GM12892 (cell line): ENCODE measurements around the gene CARS1.
"Not testable (repeated sequence)": the region's sequence is repeated elsewhere in the genome, so short reads cannot be mapped to it uniquely, and the experiment has no call there.

Experiments
- DNase-seq: peaks from one replicate; pipeline ENCODE4 v3.0.0; 2011; ENCODE audit not compliant: insufficient read length
- FAIRE-seq: peaks from 2 replicates; lab custom pipeline; 2011; peaks lifted over from hg19 to GRCh38; lab: Jason Lieb, UNC
- POLR2A ChIP-seq: IDR thresholded peaks from 2 replicates; pipeline ENCODE4 v1.6.1; 2011; ENCODE audit warnings: low read depth, low read length, control low read depth
- POLR2AphosphoS5 ChIP-seq: IDR thresholded peaks from 2 replicates; pipeline ENCODE4 v1.6.1; 2011; ENCODE audit warnings: low read depth, low read length, control low read depth
- TAF1 ChIP-seq: IDR thresholded peaks from 2 replicates; pipeline ENCODE4 v1.6.1; 2011; ENCODE audit warnings: low read depth, mild to moderate bottlenecking, control low read depth, low read length, borderline replicate concordance

CARS1 gene

DNA sequence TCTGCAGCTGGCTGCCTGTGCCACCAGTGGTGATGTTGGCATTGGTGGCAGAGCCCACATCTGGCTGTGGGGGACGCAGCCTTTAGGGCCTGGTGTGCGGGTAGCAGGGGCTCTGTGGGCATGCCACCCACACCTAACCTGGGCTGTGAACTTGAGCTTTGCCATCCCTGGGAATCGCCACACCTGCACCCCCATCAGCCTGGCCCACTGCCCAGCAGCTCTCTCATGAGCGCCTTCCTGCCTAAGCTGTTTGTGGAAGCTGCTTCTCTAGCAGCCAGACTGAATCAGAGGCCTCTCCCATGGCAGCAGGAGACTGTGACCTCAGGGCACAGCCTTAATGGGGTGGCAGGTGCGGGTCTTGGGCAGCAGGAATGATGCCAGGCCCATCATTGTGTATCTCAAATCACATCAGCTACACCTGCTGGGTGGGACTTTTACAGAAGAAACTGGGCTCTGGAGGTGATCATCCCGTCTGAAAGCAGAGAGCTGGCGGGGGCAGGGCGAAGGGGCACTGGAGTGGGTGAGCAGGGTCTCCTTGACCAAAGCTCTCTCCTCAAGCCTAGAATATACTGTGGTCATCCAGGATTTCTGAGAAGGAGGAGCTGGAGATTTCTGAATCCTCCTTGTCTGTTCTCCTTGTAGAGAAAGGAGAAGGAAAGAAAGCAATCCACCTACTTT is 17.8 kb upstream of the CARS1 start:
- DNase-seq = no peak
- TF ChIP-seq TAF1 (no peak), POLR2A (no peak), POLR2AphosphoS5 (no peak)
- no peak for FAIRE-seq

DNA sequence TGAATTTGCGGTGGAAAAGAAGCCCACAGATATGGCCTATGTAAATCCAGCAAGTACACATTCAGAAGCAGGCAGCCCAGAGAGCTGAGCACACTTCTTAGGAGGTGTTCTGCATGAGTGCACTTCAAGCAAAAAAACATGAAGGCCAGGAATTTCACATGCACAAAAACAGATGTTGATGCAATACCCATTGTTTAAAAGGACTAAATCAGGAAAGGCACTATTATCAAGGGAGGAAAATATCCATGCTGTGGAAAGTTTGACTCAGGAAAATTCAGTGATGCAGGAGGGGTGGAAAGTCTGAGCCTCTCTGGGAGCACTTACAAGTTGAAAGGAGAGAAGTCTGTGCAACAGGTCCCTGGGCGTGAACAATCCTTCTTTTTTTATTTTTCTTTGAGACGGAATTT is 15.8 kb upstream of the CARS1 start:
- TF ChIP-seq POLR2A (no peak), TAF1 (no peak), POLR2AphosphoS5 (no peak)

GRCh38 chr11:3069425-3069824 is 12.2 kb upstream of the CARS1 start:
- FAIRE-seq (no peak), DNase-seq (no peak)
- no peak for TF ChIP-seq POLR2AphosphoS5
- TF ChIP-seq TAF1 = no peak
- TF ChIP-seq POLR2A = no peak

More for the DNA sequence above, 15.8 kb upstream of the CARS1 start:
- FAIRE-seq (no peak), DNase-seq (no peak)

GRCh38 chr11:3066308-3066707 is 9.1 kb upstream of the CARS1 start:
- not testable (repeated sequence) for FAIRE-seq, DNase-seq

DNA sequence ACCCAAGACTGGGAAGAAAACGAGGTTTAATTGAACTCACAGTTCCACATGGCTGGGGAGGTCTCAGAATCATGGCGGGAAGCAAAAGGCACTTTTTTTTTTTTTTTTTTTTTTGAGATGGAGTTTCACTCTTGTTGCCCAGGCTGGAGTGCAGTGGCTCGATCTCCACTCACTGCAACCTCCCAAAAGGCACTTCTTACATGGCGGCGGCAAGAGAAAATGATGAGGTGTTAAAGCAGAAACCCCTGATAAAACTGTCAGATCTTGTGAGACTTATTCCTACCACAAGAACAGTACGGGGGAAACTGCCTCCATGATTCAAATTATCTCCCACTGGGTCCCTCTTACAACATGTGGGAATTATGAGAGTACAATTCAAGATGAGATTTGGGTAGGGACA is 7.5 kb upstream of the CARS1 start:
- DNase-seq, FAIRE-seq: not testable (repeated sequence)

DNA sequence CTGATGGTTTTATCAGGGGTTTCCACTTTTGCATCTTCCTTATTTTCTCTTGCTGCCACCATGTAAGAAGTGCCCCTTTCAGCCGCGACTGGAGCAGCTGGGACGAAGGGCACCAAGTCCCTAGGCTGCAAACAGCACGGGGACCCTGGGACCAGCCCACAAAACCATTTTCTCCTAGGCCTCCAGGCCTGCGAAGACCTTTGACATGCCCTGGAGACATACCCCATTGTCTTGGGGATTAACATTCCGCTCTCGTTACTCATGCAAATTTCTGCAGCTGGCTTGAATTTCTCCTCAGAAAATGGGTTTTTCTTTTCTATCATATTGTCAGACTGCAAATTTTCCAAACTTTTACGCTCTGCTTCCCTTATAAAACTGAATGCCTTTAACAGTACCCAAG is 6.7 kb upstream of the CARS1 start:
- not testable (repeated sequence) for FAIRE-seq, DNase-seq

DNA sequence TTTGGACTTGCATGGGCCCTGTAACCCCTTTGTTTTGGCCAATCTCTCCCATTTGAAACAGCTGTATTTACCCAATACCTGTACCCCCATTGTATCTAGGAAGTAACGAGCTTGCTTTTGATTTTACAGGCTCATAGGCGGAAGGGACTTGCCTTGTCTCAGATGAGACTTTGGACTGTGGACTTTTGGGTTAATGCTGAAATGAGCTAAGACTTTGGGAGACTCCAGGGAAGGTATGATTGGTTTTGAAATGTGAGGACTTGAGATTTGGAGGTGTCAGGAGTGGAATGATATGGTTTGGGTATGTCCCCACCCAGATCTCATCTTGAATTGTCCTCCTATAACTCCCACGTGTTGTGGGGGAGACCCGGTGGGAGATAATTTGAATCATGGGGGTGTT is 6.2 kb upstream of the CARS1 start:
- DNase-seq, FAIRE-seq: not testable (repeated sequence)

- DNase-seq (no peak), FAIRE-seq (no peak)
- TF ChIP-seq POLR2AphosphoS5 (no peak), POLR2A (no peak), TAF1 (no peak)
Measured at GRCh38 chr11:3060436-3061025, 3.3 kb upstream of the CARS1 start.

- TF ChIP-seq TAF1 (no peak), POLR2A (no peak), POLR2AphosphoS5 (no peak)
- FAIRE-seq (no peak), DNase-seq (no peak)
Measured at GRCh38 chr11:3058753-3059664, 1.8 kb upstream of the CARS1 start.

GRCh38 chr11:3056296-3057068 is 741 bp downstream of the CARS1 start:
- no peak for DNase-seq
- no peak for TF ChIP-seq POLR2AphosphoS5
- FAIRE-seq = peak; percentile 51

DNA sequence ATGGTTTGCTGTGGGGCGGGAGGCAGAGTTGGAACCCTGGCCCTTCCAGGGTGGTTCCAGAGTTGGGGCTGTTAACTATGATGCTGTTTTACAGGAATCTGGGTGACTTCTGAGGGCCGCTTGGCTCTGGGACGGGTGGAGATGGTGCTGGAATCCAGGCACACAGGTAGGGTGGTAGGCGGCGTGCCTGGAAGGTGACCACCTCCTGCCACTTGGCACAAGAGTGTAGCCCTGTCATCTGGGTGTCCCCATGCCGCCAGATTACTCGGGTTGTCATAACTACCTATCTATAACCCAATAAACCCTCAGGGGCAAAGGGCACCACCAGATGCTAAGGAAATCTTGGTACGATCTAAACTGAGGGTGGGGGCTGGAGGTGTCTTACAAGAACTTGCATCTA is 1.3 kb downstream of the CARS1 start:
- no peak for TF ChIP-seq POLR2AphosphoS5
- TF ChIP-seq TAF1 = no peak
- no peak for TF ChIP-seq POLR2A
- FAIRE-seq (no peak), DNase-seq (no peak)

DNA sequence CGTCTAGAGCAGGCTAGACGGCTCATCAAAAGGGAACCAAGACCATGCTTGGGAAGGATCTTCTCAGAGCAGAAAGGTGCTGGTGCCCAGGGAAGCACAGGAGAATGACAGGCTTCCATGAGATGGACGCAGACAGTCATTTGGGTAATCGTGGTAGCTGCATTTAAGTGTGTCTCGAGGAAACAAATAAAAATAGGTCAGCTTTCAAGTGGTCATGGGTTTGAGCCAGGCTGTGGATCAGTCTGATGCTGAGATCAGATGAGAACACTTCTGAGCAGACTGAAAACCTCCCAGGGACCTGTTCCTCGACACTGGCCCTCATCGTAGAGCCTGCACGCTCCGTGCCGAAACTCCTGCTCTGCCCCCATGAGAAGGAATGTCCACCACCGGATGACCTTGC is 4.7 kb downstream of the CARS1 start:
- no peak for TF ChIP-seq POLR2A
- TF ChIP-seq POLR2AphosphoS5 = no peak
- TF ChIP-seq TAF1 = no peak
- DNase-seq = no peak
- FAIRE-seq = peak; percentile 61
